Effector memory CD4-positive, alpha-beta T cell (primary cell): Measurements from ENCODE around the gene PLXNB2.

Experiments used
- DNase-seq, 3 donors: peaks; one replicate each; pipeline ENCODE4 v3.0.0-alpha.2; 2020
- H3K27ac ChIP-seq: 2 replicates; pipeline ENCODE4 v1.7.0; 2013; ENCODE audit warnings: mild to moderate bottlenecking, low read length, moderate library complexity; ENCODE audit not compliant: insufficient read depth, poor library complexity, severe bottlenecking
- H3K27me3 ChIP-seq: replicated peaks from 2 replicates; pipeline ENCODE4 v1.7.0; 2013; ENCODE audit warnings: mild to moderate bottlenecking, low read length; ENCODE audit not compliant: insufficient read depth, control insufficient read depth, poor library complexity, severe bottlenecking
- H3K36me3 ChIP-seq: 2 replicates; pipeline ENCODE4 v1.7.0; 2013; ENCODE audit warnings: mild to moderate bottlenecking, low read length, moderate library complexity; ENCODE audit not compliant: control insufficient read depth, insufficient read depth
- H3K4me1 ChIP-seq: 2 replicates; pipeline ENCODE4 v1.7.0; 2013; ENCODE audit warnings: low read length, mild to moderate bottlenecking; ENCODE audit not compliant: control insufficient read depth, insufficient read depth, poor library complexity, severe bottlenecking
- H3K4me3 ChIP-seq: 2 replicates; pipeline ENCODE4 v1.7.0; 2013; ENCODE audit warnings: low read length, low read depth, mild to moderate bottlenecking; ENCODE audit not compliant: insufficient read depth, poor library complexity, severe bottlenecking
- H3K9me3 ChIP-seq: 2 replicates; pipeline ENCODE4 v1.7.0; 2013; ENCODE audit warnings: mild to moderate bottlenecking, low read length, moderate library complexity; ENCODE audit not compliant: control insufficient read depth

Gene PLXNB2

GRCh38 chr22:50297510-50298265, 9.8 kb downstream of the PLXNB2 start:
- H3K27ac ChIP-seq: no peak overlapping the region
- no peaks in the 10 kb centered on the region for H3K4me1 ChIP-seq
- H3K27me3 ChIP-seq: peaks cover 9% of the 10 kb centered on the region

GRCh38 chr22:50296658-50297490, 10.6 kb downstream of the PLXNB2 start:
- no peak for DNase-seq
- Histone ChIP-seq H3K4me1 (no peaks in the 10 kb centered on the region), H3K27me3 (peaks cover 13% of the 10 kb centered on the region), H3K9me3 (no peaks in the 10 kb centered on the region), H3K27ac (no peak overlapping the region), H3K4me3 (no peak overlapping the region), H3K36me3 (no peaks in the 10 kb centered on the region)

More at GRCh38 chr22:50297510-50298265, 9.8 kb downstream of the PLXNB2 start:
- no peak overlapping the region for H3K4me3 ChIP-seq
- no peaks in the 10 kb centered on the region for H3K9me3 ChIP-seq
- H3K36me3 ChIP-seq: no peaks in the 10 kb centered on the region
- no peak for DNase-seq

- Histone ChIP-seq H3K9me3 (no peaks in the 10 kb centered on the region), H3K4me1 (no peaks in the 10 kb centered on the region), H3K4me3 (no peak overlapping the region), H3K27me3 (peaks cover 17% of the 10 kb centered on the region), H3K27ac (no peak overlapping the region), H3K36me3 (no peaks in the 10 kb centered on the region)
- no peak for DNase-seq
Observed at GRCh38 chr22:50294319-50294656, 13.2 kb downstream of the PLXNB2 start.

- H3K27ac ChIP-seq: no peak overlapping the region
- H3K4me1 ChIP-seq: no peaks in the 10 kb centered on the region
- no peaks in the 10 kb centered on the region for H3K36me3 ChIP-seq
- no peak for DNase-seq
- peaks cover 17% of the 10 kb centered on the region for H3K27me3 ChIP-seq
- no peak overlapping the region for H3K4me3 ChIP-seq
- no peaks in the 10 kb centered on the region for H3K9me3 ChIP-seq
Observed at GRCh38 chr22:50293441-50294318, 13.8 kb downstream of the PLXNB2 start.

- Histone ChIP-seq H3K9me3 (no peaks in the 10 kb centered on the region), H3K27ac (no peak overlapping the region), H3K27me3 (peaks cover 16% of the 10 kb centered on the region), H3K4me3 (no peak overlapping the region), H3K36me3 (no peaks in the 10 kb centered on the region), H3K4me1 (no peaks in the 10 kb centered on the region)
- no peak for DNase-seq
Observed at GRCh38 chr22:50292643-50293440, 14.6 kb downstream of the PLXNB2 start.

- Histone ChIP-seq H3K9me3 (no peaks in the 10 kb centered on the region), H3K4me3 (no peak overlapping the region), H3K27me3 (peaks cover 11% of the 10 kb centered on the region), H3K36me3 (no peaks in the 10 kb centered on the region), H3K4me1 (no peaks in the 10 kb centered on the region), H3K27ac (no peak overlapping the region)
- DNase-seq: no peak
Observed at GRCh38 chr22:50289942-50290630, 17.4 kb downstream of the PLXNB2 start.

GRCh38 chr22:50289151-50289941, 18.1 kb downstream of the PLXNB2 start:
- Histone ChIP-seq H3K27ac (no peak overlapping the region), H3K36me3 (no peaks in the 10 kb centered on the region), H3K4me1 (no peaks in the 10 kb centered on the region)

GRCh38 chr22:50287731-50288130, 19.7 kb downstream of the PLXNB2 start:
- DNase-seq: no peak
- peaks cover 8% of the 10 kb centered on the region for H3K27me3 ChIP-seq
- no peak overlapping the region for H3K27ac ChIP-seq
- H3K9me3 ChIP-seq: no peaks in the 10 kb centered on the region
- no peaks in the 10 kb centered on the region for H3K4me1 ChIP-seq
- no peaks in the 10 kb centered on the region for H3K36me3 ChIP-seq
- no peak overlapping the region for H3K4me3 ChIP-seq

More at GRCh38 chr22:50289151-50289941, 18.1 kb downstream of the PLXNB2 start:
- H3K4me3 ChIP-seq: no peak overlapping the region
- no peak for DNase-seq
- no peaks in the 10 kb centered on the region for H3K9me3 ChIP-seq
- peaks cover 11% of the 10 kb centered on the region for H3K27me3 ChIP-seq
